Activated CD8-positive, alpha-beta memory T cell treated with anti-CD3 and anti-CD28 coated beads for 24 hours (primary cell): ENCODE data around the gene HES3.

ENCODE experiments used
- DNase-seq: peaks from one replicate; pipeline ENCODE4 v3.0.0-alpha.2; 2020

The HES3 gene

GRCh38 chr1:6281511-6282402 is 37.8 kb downstream of the HES3 start:
- DNase-seq = no peak

GRCh38 chr1:6282577-6283270 is 38.7 kb downstream of the HES3 start:
- DNase-seq = no peak

GRCh38 chr1:6285336-6285735 is 41.4 kb downstream of the HES3 start:
- no peak for DNase-seq

GRCh38 chr1:6286266-6286665 is 42.3 kb downstream of the HES3 start:
- no peak for DNase-seq

- no peak for DNase-seq
Measured at GRCh38 chr1:6287029-6287428, 43.0 kb downstream of the HES3 start.

- DNase-seq = no peak
Measured at GRCh38 chr1:6287431-6287886, 43.5 kb downstream of the HES3 start.

- no peak for DNase-seq
Measured at GRCh38 chr1:6288026-6288425, 44.0 kb downstream of the HES3 start.

GRCh38 chr1:6288665-6289064 is 44.7 kb downstream of the HES3 start:
- DNase-seq = no peak

- no peak for DNase-seq
Measured at GRCh38 chr1:6292102-6292501, 48.1 kb downstream of the HES3 start.

- no peak for DNase-seq
Measured at GRCh38 chr1:6294080-6294889, 50.3 kb downstream of the HES3 start.

- DNase-seq = no peak
Measured at GRCh38 chr1:6294890-6295556, 51.0 kb downstream of the HES3 start.
